ENCODE results near the gene CACNA2D3. TPM values are rescaled to one million over a fixed set of nuclear protein-coding genes. Genes with fewer than 3 reads are reported as not detected.
"Not testable (repeated sequence)": the region's sequence is repeated elsewhere in the genome, so short reads cannot be mapped to it uniquely, and the experiment has no call there.

CACNA2D3 gene
- total RNA-seq, 1 donor from 2014 or later, result 0.17 TPM

- no peaks in the 10 kb centered on the region for H3K36me3 ChIP-seq (ENCODE audit: control insufficient read depth, insufficient read depth, low read length)
- H3K4me3 ChIP-seq (ENCODE audit: low read depth, low read length), result no peak overlapping the region
- TF ChIP-seq CTCF (IDR thresholded peaks at IDR 0.05; ENCODE audit: insufficient read depth, low read length, poor library complexity, severe bottlenecking), result no peak
- H3K27me3 ChIP-seq (ENCODE audit: control insufficient read depth, insufficient read depth, low read length), result no peaks in the 10 kb centered on the region
- DNase-seq (ENCODE audit: low read depth), result no peak
Measured at GRCh38 chr3:54625805-54626787, 503.7 kb downstream of the CACNA2D3 start.

- H3K36me3 ChIP-seq (ENCODE audit: control insufficient read depth, insufficient read depth, low read length), result no peaks in the 10 kb centered on the region
- no peak overlapping the region for H3K4me3 ChIP-seq (ENCODE audit: low read depth, low read length)
- DNase-seq (ENCODE audit: low read depth), result no peak
Measured at GRCh38 chr3:54628888-54629441, 506.6 kb downstream of the CACNA2D3 start.

GRCh38 chr3:54630101-54630623 is 507.8 kb downstream of the CACNA2D3 start:
- no peak for DNase-seq (ENCODE audit: low read depth)
- Histone ChIP-seq H3K27me3 (ENCODE audit: control insufficient read depth, insufficient read depth, low read length) (no peaks in the 10 kb centered on the region), H3K36me3 (ENCODE audit: control insufficient read depth, insufficient read depth, low read length) (no peaks in the 10 kb centered on the region), H3K4me3 (ENCODE audit: low read depth, low read length) (no peak overlapping the region)
- TF ChIP-seq CTCF (IDR thresholded peaks at IDR 0.05; ENCODE audit: insufficient read depth, low read length, poor library complexity, severe bottlenecking), result no peak

More at GRCh38 chr3:54628888-54629441, 506.6 kb downstream of the CACNA2D3 start:
- H3K27me3 ChIP-seq (ENCODE audit: control insufficient read depth, insufficient read depth, low read length), result no peaks in the 10 kb centered on the region
- no peak for TF ChIP-seq CTCF (IDR thresholded peaks at IDR 0.05; ENCODE audit: insufficient read depth, low read length, poor library complexity, severe bottlenecking)

GRCh38 chr3:54631001-54631400 is 508.6 kb downstream of the CACNA2D3 start:
- not testable (repeated sequence) for H3K27me3 ChIP-seq (ENCODE audit: control insufficient read depth, insufficient read depth, low read length); H3K4me3 ChIP-seq (ENCODE audit: low read depth, low read length); H3K36me3 ChIP-seq (ENCODE audit: control insufficient read depth, insufficient read depth, low read length); DNase-seq (ENCODE audit: low read depth)

- Histone ChIP-seq H3K27me3 (ENCODE audit: control insufficient read depth, insufficient read depth, low read length) (no peaks in the 10 kb centered on the region), H3K4me3 (ENCODE audit: low read depth, low read length) (no peak overlapping the region), H3K36me3 (ENCODE audit: control insufficient read depth, insufficient read depth, low read length) (no peaks in the 10 kb centered on the region)
- no peak for DNase-seq (ENCODE audit: low read depth)
- TF ChIP-seq CTCF (IDR thresholded peaks at IDR 0.05; ENCODE audit: insufficient read depth, low read length, poor library complexity, severe bottlenecking), result no peak
Measured at GRCh38 chr3:54631516-54632325, 509.4 kb downstream of the CACNA2D3 start.

GRCh38 chr3:54632326-54632665 is 509.9 kb downstream of the CACNA2D3 start:
- no peak for DNase-seq (ENCODE audit: low read depth)
- TF ChIP-seq CTCF (IDR thresholded peaks at IDR 0.05; ENCODE audit: insufficient read depth, low read length, poor library complexity, severe bottlenecking), result no peak
- Histone ChIP-seq H3K4me3 (ENCODE audit: low read depth, low read length) (no peak overlapping the region), H3K27me3 (ENCODE audit: control insufficient read depth, insufficient read depth, low read length) (no peaks in the 10 kb centered on the region), H3K36me3 (ENCODE audit: control insufficient read depth, insufficient read depth, low read length) (no peaks in the 10 kb centered on the region)
